GM21528 (cell line): ENCODE measurements around the gene HTRA3.

ENCODE experiments used
- ATAC-seq: cut with Tn5 transposase; IDR thresholded peaks from one replicate; pipeline ENCODE4 v1.9.1; 2021; ENCODE audit warnings: mild to moderate bottlenecking, moderate library complexity; ENCODE audit not compliant: unreplicated experiment, low FRiP score

The HTRA3 gene

GRCh38 chr4:8278421-8279287 is 9.1 kb downstream of the HTRA3 start:
- ATAC-seq = no peak

DNA sequence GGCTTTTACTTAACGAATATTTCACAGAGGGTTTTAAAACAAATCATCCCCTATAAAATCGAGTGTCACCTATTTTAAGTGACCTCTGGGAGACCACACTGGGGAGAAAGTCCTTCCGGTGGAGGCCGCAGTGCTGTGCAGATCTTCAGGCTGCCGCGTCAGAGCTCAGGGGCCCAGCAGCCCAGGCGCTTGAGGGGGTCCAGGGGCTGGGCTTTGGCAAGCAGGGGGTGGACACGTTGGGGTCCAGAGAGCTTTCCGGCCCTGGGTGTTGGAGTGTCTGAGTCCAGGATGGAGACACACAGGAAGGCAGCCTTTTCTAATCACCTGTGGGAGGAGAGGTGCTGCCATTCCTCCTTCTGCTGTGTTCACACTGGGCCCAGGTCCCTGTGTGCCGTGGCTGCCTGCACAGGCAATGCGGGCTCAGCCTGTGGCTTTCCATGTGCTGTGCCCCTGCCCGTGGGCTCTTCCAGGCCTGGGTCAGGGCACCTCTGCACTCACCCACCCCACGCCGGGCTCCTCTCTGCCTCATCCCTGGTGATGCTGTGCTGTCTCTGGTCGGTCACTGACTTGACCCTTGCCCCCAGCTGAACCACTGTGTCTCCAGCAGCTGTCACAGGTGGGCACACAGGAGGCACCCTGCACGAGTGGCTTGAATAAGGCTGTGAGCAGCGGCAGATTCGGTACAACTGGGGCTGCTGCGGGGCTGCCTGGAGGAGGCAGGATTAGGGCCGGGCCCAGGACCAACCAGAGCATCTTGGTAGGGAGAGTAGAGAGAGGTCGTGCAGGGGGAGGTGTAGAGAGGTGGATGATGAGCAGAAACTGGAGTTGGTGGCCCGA is 10.0 kb downstream of the HTRA3 start:
- no peak for ATAC-seq

GRCh38 chr4:8280158-8280875 is 10.8 kb downstream of the HTRA3 start:
- ATAC-seq = no peak

DNA sequence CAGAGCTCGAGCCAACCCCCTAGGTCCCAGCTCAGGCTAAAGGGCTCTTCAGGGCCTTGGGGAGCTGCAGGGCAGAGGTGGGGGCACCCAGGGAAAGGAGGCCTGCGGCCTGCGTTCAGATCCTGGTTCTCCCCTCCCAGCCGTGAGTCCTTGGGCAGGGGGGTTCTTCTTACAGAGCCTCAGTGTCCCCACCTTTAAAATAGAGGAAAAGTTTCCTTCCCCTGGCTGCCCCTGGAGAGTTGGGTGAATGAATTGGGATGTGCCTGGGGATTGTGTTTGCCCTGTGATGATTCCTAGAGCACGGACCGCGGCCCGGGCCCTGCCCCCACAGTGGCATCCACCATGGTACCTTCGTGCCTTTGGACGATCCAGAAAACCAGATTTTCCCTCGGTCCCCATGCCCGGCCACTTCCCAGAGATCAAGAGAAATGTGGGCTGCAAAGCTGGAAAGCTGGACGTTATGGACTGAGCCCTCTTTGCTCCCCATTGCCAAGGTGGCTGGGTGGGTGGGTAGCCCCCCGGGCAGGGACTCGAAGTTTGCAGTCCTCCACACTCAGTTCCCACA is 11.4 kb downstream of the HTRA3 start:
- no peak for ATAC-seq

- no peak for ATAC-seq
These were observed 12.1 kb downstream of the HTRA3 start for GRCh38 chr4:8281519-8282133.

GRCh38 chr4:8282134-8282641 is 12.6 kb downstream of the HTRA3 start:
- no peak for ATAC-seq

- ATAC-seq = no peak
These were observed 13.2 kb downstream of the HTRA3 start for GRCh38 chr4:8282742-8283141.

- no peak for ATAC-seq
These were observed 13.6 kb downstream of the HTRA3 start for GRCh38 chr4:8283161-8283560.

DNA sequence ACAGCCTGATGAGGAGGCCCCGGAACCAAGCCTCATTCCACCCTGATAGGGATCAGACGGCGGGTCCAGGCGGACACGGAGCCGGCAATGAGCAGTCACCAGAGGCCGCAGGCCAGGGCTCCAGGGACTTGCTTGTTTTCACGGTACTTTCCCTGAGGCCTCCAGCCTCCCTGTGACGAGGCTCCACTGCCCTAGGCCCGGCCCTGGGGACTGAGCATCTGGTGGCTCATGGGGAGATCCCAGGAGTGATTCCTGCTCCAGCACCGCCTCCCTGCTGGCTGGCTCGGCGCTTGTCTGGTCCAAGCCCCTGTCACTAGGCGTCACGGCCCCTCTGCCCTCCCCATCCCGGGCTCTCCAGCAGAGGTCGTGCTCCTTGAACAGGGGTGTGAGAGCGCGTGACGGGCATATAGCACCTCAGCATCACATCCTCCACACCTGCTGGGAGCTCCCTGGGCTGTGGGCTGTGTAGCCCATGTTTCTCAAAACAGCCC is 14.1 kb downstream of the HTRA3 start:
- ATAC-seq = no peak

DNA sequence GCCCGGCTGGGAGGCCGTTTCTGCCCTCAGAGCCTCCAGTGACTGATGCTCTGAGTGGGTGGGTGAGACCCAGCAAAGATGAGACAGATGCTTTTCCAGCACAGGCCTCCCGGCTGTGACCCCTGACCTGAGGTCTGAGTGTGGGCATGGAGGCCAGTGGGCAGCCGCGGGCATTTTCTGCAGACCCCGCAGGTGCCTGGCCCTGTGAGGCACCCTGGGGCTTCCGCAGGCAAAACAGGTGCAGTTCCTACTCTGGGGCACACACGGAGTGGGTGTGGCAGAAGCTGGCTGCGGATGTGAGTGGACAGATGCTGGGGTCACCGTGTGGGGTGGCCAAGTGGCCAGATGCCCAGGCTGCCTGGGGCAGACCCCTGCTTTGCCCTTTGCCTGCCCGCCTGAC is 14.8 kb downstream of the HTRA3 start:
- no peak for ATAC-seq

DNA sequence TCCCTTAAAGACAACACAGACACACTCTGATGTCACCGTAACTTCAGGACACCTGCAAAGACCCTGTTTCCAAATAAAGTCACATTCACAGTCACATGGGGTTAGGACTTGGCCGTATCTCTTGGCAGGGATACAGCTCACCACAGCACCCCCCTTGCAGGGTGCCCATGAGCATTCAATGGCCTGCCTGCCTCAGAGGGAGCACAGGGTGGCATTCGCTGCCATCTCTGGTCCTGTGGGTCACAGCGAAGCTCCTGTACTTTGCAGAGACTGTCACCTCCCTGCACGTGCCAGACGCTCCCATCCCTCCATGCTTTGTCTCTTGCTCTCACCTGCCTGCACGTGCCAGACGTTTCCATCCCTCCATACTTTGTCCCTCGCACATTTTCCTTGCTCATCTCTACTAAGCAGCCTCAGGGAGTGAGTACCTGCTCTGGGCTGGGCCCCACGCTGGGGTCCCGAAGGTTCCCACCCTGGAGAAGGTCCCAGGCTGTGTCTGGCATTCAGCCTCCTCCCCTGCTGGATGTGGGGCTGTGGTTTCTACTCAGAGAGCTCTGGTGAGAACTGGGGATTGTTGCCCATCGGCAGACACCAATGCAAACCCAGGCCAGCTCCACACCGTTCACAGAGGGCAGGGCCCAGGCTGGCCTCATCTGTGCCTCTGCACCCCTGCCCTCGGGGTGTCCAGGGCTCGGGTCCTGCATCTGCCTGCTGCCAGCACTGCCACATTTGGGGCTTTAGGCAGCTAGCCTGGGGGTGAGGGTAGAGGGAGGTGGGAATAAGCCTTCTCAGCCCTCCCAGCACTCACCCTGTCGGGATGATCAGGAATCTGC is 15.8 kb downstream of the HTRA3 start:
- no peak for ATAC-seq

- ATAC-seq = no peak
These were observed 16.6 kb downstream of the HTRA3 start for GRCh38 chr4:8285976-8286718.

- ATAC-seq = no peak
These were observed 17.3 kb downstream of the HTRA3 start for GRCh38 chr4:8286719-8287342.

GRCh38 chr4:8287343-8288280 is 18.1 kb downstream of the HTRA3 start:
- no peak for ATAC-seq

GRCh38 chr4:8289151-8289750 is 19.7 kb downstream of the HTRA3 start:
- no peak for ATAC-seq

- ATAC-seq = no peak
These were observed 20.6 kb downstream of the HTRA3 start for GRCh38 chr4:8289956-8290700.
